ENCODE measurements around the gene NSL1.

GRCh38 chr1:212699104-212699624 lies 92.4 kb downstream of the NSL1 start:
- TF ChIP-seq CTCF (IDR thresholded peaks at IDR 0.05) (peak; percentile 86), ZFX (IDR thresholded peaks at IDR 0.05; ENCODE audit: borderline replicate concordance) (no peak)

All from 22Rv1 (cell line).